ENCODE data around the gene NCF4. TPM values are rescaled to one million over a fixed set of nuclear protein-coding genes. Genes with fewer than 3 reads are reported as not detected.
A peak's percentile ranks its signal among the peaks of the same experiment; 100 is the strongest.

The NCF4 gene
- total and polyA plus RNA-seq, 9 of the 15 experiments (the other 6 are each of a cell fraction or from before 2014, with no cell fraction given): 0.04 to 0.95 (median 0.33) TPM

DNA sequence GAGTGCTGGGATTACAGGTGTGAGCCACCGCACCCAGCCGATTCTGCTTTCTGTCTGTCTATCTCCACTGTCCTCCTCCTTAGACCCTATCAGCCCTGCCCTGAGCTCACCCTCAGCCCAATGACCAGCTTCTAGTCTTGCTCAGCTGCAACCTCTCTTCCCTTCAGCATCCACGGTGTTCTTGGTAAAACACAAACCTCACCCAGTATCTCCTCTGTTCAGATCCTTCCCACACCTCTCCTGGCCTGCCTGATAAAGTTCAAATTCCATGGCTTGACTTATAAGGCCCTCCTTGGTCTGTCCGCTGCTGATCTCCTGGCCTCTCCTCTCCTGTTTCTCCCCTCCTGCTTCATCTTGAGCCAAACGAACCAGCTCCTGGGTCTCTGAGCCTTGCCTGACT is 14.5 kb upstream of the NCF4 start:
- no peak for FAIRE-seq
- POLR2A ChIA-PET: no interaction called here
- H3K9me1 ChIP-seq (ENCODE audit: control insufficient read depth, insufficient read depth, low read length): no peaks in the 10 kb centered on the region
- no TSS peak for BruUV-seq (replicated peaks)
- no peaks in the 10 kb centered on the region for H3K4me1 ChIP-seq (replicated peaks in 1 of 2; ENCODE audit: control insufficient read depth in 2 of 2, insufficient read depth in 2 of 2, low read length in 2 of 2)
- H3K9ac ChIP-seq (ENCODE audit: insufficient read depth in 1 of 2, low read depth in 2 of 2, low read length in 2 of 2): no peak overlapping the region
- H3K27ac ChIP-seq (ENCODE audit: extremely low read depth, low read depth, low read length): no peak overlapping the region
- H2AFZ ChIP-seq (ENCODE audit: low read depth, low read length): no peak overlapping the region
- no peaks in the 10 kb centered on the region for H4K20me1 ChIP-seq (replicated peaks; ENCODE audit: control insufficient read depth, insufficient read depth, low read length)
- H3K4me3 ChIP-seq: no peak overlapping the region
- peaks cover 0 to 34% of the 10 kb centered on the region in 2 experiments; a peak in 2 of 5 replicates for H3K27me3 ChIP-seq (ENCODE audit: control insufficient read depth in 2 of 2, insufficient read depth in 2 of 2, low read length in 2 of 2)
- intact Hi-C loops (cut with micrococcal nuclease): no loop called here
- H3K4me2 ChIP-seq (ENCODE audit: insufficient read depth, low read length): no peak overlapping the region
- ATAC-seq: peak; percentile 23; the same call in 2 of the 3 replicates
- CTCF ChIA-PET (ENCODE audit: low intra/inter-chr PET ratio): no interaction called here
- in situ Hi-C loops (cut with MboI): no loop called here
- no peaks in the 10 kb centered on the region for H3K36me3 ChIP-seq (ENCODE audit: control insufficient read depth, insufficient read depth, low read length)
- no peaks in the 10 kb centered on the region for H3K79me2 ChIP-seq (ENCODE audit: control insufficient read depth, insufficient read depth, low read length)
- 0% methylated on average over 4 of the region's 5 CpGs for WGBS (ENCODE audit: insufficient coverage, low coverage, missing lambda C conversion rate)
- peak in 2 of 4 experiments; percentile 16 to 22 for DNase-seq (ENCODE audit: extremely low read depth in 1 of 4, low spot score in 3 of 4)
- no peaks in the 10 kb centered on the region for H3K9me3 ChIP-seq (replicated peaks; ENCODE audit: control insufficient read depth, insufficient read depth, low read depth, low read length)
- TF ChIP-seq MTA2 (IDR thresholded peaks at IDR 0.05; ENCODE audit: low read depth): peak; percentile 25; the same call in 1 of the 2 replicates
- TF ChIP-seq CBFA2T3 (IDR thresholded peaks at IDR 0.05): peak; percentile 80
- TF ChIP-seq JUN (IDR thresholded peaks at IDR 0.05; ENCODE audit: borderline replicate concordance, low read depth, low read length): no peak
- no peak for TF ChIP-seq JUN (CRISPR knock-in tag; IDR thresholded peaks at IDR 0.05; ENCODE audit: borderline replicate concordance)
- TF ChIP-seq, protein P1, sequence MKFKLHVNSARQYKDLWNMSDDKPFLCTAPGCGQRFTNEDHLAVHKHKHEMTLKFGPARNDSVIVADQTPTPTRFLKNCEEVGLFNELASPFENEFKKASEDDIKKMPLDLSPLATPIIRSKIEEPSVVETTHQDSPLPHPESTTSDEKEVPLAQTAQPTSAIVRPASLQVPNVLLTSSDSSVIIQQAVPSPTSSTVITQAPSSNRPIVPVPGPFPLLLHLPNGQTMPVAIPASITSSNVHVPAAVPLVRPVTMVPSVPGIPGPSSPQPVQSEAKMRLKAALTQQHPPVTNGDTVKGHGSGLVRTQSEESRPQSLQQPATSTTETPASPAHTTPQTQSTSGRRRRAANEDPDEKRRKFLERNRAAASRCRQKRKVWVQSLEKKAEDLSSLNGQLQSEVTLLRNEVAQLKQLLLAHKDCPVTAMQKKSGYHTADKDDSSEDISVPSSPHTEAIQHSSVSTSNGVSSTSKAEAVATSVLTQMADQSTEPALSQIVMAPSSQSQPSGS (CRISPR knock-in tag; IDR thresholded peaks at IDR 0.05): no peak
- TF ChIP-seq ARID1B (IDR thresholded peaks at IDR 0.05): peak; percentile 65
- TF ChIP-seq RCOR1 (IDR thresholded peaks at IDR 0.05; ENCODE audit: borderline replicate concordance in 1 of 2, low read depth in 2 of 2, low read length in 2 of 2): 0 out of 4 replicates have a peak, but pooled peaks of 1 of the 2 experiments have one; percentile 11
- no peak for TF ChIP-seq NBN (IDR thresholded peaks at IDR 0.05; ENCODE audit: low read depth)
- TF ChIP-seq TEAD4 (IDR thresholded peaks at IDR 0.05; ENCODE audit: low read length): peak; percentile 53; the same call in 1 of the 2 replicates
- no peak for TF ChIP-seq TEAD4 (CRISPR knock-in tag; IDR thresholded peaks at IDR 0.05; ENCODE audit: borderline replicate concordance)
- TF ChIP-seq CHD2 (IDR thresholded peaks at IDR 0.05; ENCODE audit: low read depth, low read length): no peak
- TF ChIP-seq TAL1 (IDR thresholded peaks at IDR 0.05): peak; percentile 75
- TF ChIP-seq STAT5A (IDR thresholded peaks at IDR 0.05; ENCODE audit: borderline replicate concordance, low read length): 0 out of 2 replicates have a peak, but pooled peaks have one; percentile 32
- TF ChIP-seq TCF3 (CRISPR knock-in tag; IDR thresholded peaks at IDR 0.05): peak; percentile 66
- TF ChIP-seq CBFA2T2 (conservative IDR thresholded peaks at IDR 0.05): peak; percentile 64

All from K562 (cell line).